GM19467 (cell line): ENCODE results near the gene HDAC8.
A peak's percentile ranks its signal among the peaks of the same experiment; 100 is the strongest.
"Not testable (repeated sequence)": the region's sequence is repeated elsewhere in the genome, so short reads cannot be mapped to it uniquely, and the experiment has no call there.

Source experiments
- ATAC-seq: cut with Tn5 transposase; IDR thresholded peaks from one replicate; pipeline ENCODE4 v1.9.1; 2021; ENCODE audit warnings: mild to moderate bottlenecking, moderate library complexity; ENCODE audit not compliant: unreplicated experiment

Gene HDAC8

DNA sequence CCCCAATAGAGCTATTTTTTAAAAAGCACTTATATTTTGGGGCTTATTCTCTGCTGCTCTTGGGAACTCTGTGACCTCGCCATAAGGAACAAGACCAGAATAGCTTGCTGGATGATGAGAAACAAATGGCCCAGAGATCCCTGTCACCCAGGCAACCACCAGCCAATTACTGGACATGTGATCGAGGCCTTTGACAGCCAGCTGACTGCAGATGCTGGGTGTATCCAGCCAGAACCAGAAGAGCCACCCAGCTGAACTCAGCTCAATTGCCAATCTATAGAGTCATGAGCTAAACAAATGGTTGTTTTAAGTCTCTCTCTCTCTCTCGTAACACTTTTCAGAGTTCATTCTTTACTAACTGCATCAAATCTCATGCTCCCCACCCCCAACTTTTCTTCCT is 242.5 kb downstream of the HDAC8 start:
- no peak for ATAC-seq

DNA sequence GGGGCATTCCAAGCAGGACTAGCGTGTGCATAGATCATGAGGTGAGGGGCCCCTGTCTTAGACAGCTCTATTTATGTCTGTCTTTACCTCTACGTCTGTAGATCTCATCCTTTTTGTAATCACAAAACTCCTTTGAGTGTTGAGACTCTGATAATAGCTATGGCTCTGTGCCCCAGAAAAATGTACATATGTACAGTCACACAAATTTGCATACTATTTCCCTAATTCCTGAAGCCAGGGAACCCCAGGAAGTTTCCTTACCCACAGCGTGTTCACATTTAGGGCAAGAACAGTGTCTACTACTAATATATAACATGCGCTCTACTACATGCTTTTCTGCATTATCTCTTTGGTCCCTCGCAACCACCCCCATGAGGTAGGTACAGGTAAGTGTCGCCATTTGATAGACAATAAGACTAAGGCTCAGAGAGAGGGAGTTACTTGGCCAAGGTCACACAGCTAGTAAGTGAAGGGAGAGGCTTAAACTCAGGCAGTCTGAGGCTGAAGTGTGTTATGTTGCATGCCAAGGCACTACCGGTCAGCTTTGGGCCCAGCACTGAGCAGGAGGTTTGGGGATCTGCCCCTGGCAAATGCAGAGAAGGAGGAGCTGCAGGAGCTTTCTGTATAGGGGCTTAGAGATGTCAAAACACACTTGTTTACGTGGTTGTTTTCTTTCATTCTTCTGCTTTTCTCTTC is 245.9 kb downstream of the HDAC8 start:
- no peak for ATAC-seq

DNA sequence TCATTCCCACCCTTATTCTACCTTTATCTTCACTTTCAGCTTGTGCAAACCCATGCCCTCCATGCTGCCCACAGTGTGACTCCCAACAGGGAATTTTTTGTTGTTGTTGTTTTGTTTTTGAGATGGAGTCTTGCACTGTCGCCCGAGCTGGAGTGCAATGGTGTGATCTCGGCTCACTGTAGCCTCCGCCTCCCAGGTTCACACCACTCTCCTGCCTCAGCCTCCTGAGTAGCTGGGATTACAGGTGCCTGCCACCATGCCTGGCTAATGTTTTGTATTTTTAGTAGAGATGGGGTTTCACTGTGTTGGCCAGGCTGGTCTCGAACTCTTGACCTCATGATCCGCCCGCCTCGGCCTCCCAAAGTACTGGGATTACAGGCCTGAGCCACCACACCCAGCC is 253.0 kb downstream of the HDAC8 start:
- not testable (repeated sequence) for ATAC-seq

DNA sequence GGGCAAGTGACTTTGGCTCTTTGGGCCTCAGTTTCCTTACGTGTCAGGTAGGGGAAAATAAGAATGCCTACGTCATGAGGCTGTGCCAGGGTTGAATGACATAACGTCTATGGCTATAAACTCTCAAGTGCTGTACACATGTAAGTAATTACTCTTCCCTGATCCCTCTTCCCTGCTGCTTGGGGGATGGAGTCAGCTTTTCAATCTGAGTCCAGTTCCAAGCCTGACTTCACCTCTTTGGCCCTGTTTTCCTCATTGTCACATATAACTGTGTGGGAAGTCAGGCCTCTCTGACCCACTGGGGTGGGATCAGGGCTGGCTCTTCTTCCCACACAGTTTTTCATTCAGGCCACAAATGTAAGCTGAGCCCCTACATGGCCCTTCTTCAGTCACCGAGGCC is 255.5 kb downstream of the HDAC8 start:
- no peak for ATAC-seq

DNA sequence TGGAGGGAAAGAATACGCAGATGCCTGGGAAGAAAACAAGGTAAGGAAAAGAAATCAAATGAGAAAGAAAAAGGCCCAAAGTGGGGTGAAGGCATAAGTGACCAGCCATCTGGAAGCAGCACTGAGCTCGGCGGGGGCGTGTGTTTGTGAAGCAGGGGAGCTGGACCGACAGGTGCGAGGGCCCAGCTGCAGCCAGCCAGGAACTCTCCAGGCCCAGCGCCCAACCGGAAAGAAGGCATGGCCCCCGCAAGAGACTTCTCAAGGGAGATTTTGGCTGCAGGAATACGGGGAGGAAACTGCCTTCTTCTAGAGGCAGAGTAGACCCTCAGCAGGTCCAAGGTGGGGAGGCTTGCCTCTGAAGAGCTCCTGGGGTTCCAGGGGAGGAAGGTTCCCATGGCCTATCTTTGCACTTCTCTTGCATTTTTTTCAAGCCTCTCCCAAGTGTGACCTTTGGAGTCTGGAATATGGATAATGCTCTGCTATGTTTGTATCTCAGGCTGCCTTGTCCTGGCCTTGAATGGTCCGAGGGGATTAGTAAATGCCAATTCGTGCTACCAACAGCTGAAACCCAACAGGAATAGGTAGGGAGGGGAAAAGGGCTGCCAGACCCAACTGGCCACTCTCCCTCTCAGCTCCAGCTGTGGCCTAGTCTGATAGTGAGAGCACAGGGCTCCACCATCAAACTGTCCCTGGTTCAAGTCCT is 256.1 kb downstream of the HDAC8 start:
- no peak for ATAC-seq

DNA sequence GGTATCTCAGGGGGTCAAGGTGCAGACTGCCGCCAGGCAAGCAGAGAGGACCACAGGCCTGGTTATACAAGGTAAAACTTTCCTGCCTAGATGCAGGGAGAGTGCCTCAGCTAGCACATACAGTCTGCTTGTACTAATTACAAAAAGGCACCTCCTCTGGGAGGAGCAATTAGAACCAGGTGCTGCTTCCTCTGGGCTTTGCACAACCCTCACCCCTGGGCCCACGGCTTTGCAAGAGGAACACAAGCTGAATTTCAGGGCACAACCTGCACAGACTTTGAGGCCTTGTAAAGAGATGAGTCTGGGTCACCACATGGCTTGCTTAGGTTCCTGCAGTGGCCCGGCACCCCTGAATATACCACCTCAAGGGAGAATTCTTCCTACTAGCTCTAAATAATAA is 257.8 kb downstream of the HDAC8 start:
- ATAC-seq = no peak

DNA sequence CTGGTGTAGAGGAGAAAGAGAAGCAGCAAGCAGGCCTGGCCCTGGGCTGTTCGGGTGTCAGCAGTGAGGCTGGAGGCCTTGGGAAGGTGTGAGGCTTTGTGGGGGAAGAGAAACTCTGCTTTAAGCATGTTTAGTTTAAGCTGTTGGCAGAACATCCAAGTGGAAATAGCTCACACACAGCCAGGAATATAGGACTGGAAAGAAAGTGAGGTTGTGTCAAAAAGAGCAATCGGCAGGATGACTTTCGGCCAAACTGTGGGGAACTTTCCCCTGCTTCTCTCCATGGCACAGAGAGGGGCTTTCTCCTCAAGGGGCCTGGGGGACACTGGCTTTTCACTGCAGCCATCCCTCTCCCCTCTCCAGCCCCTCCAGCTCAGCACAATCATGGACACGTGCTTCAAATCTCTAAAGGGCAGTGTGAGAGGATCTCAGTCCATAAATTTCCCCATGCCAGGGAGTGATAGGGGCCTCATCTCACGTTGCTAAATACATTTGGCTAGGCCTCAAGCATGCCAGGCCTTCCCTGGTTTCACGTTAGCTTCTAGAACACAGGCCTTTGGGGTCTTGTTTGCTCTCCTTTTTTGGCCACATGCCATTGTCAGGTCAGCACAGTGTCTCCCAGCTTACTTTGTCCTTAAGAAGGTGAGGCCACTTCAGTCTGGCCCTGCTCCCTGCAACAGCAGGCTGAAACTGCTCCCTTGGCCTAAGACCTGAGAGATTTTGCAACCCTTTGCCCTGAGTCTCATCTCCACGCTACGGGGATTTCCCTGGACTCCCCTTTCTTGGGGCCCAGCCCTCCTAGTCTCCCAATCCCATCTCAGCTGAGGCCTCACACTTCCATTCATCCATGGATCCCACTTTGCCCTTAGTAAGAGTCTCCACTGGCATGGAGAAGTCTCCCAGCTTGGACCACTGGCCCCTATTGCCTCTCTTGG is 258.7 kb downstream of the HDAC8 start:
- no peak for ATAC-seq

DNA sequence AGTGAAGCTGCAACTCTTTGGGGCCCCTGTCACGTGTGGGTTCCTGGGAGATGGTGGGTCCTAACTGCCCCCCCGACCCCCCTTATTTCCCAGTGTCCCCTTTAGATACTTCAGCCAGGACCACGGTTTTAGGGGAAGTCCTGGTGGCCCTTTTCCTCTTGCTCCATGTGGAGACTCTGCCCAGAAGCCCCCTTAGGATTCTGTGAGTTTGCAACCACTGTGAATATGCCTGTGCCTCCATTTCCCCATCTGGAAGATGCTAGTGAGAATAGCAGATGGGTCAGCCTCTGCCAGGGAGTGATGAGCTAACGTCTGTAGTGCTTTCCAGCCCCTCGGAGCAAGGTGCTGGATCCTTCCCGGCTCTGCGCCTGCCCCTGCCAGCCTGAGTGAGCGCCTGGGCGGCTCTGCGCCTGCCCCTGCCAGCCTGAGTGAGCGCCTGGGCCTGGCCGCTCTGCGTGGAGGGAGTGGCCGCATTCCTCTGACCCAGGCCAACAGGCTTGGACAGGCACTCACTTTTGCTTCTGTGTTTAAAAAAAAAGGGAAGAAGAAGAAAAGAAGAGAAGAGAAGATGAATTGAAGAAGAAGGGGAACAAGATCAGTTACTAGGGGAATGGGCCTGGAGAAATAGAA is 260.2 kb downstream of the HDAC8 start:
- ATAC-seq = no peak

DNA sequence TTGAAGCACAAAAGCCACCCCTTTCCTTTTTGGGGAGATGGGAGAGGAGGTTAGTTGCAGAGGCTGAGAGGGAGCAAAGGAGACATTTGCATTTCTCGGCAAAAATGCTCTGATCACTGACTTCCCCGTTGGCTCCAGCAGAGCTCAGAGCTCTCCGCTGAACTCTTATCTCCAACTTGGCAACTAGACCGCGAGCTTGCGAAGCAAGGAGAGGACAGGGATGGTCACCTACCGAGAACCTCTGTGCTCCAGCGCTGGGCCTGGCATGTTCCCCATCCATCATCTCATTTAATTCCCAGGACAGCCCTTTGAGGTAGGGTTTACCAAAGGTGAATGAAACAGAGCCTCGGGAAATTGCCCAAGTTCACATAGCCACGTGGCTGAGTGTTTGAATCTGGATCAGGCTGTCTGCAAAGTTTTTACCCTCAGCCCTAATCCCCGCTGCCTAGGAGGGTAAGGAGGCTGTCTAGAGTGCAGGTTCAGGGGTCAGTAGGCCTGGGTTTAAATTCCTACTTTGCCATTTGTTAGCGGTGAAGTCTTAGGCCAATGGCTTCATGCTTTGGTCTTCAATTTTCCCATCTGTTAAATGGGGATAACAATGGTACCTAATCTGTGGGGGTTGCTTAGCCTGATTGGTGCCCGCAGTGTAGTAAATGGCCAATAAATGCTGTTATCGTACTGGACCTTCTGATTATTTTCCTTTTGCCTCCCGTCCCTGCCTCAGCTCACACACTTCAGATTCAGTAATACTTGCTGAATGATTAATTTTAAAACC is 263.2 kb downstream of the HDAC8 start:
- no peak for ATAC-seq

DNA sequence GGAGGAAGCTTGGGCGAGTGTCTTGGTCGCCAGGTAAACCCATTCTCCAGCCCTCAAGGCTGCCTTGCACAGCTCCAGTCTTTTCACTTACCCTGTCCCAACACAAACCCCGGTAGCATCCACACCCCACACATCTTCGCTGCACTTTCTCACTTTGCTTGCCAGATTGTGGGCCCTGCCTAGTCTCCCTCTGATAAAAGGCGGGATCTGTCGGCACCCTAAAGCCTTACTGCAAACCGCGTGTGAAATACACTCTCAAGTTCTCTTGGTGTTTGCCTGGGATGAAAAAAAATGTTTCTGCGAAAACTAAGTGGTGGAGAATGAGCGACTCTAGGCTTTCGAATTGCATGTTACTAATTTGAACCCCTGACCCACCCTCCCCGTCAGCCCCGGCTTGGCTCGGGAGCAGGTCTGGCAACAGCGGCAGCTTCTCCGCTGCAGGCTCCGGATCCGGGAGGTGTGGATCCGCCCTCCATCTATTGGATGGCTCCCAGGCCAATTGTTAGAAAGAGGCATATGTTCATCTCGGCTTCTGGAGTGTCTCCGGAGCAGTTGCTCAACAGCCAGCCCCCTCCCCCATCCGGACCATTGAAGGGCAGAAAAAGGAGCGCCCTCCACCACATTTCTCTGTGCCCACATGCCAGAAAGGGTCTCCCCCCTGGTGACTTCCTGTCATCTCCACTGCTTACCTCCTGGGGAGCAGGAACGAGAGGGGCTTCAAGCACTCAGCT is 263.9 kb downstream of the HDAC8 start:
- no peak for ATAC-seq

DNA sequence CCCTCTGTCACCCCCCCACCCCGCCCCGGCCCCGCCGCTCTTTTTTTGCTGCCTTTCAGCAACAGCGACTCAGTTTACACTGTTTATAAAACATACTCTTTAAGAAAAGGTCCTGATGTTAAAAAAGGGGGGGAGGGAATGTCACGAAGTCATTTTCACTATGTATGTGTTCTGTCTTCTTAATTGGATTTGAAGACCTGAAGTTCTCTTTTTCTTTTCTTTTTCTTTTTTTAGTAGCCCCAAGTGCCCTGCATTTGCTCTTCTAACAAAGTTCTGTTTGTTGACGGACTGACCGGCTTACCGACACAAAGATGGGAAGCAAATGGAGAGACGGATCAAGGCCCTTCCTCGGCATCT is 264.5 kb downstream of the HDAC8 start:
- no peak for ATAC-seq

DNA sequence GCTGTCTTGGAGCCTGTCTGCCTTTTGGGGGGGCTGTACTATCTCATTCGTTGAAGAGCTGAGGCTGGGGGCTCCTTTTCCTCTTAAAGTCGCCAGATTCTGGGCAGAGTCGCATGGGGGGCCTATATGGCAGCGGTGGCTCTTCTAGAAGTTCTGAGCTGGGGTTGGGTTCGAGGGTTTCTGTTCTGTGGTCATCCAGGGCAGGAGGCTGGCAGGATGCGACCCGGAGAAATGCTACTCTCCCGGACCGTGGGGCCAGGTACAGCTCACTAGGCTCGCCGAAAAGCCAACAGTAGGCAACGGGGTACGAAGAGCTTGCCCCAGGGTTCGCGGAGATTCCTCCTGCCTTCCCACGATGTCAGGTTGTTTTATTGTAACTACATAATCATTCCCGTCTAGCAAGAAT is 265.0 kb downstream of the HDAC8 start:
- ATAC-seq = no peak

DNA sequence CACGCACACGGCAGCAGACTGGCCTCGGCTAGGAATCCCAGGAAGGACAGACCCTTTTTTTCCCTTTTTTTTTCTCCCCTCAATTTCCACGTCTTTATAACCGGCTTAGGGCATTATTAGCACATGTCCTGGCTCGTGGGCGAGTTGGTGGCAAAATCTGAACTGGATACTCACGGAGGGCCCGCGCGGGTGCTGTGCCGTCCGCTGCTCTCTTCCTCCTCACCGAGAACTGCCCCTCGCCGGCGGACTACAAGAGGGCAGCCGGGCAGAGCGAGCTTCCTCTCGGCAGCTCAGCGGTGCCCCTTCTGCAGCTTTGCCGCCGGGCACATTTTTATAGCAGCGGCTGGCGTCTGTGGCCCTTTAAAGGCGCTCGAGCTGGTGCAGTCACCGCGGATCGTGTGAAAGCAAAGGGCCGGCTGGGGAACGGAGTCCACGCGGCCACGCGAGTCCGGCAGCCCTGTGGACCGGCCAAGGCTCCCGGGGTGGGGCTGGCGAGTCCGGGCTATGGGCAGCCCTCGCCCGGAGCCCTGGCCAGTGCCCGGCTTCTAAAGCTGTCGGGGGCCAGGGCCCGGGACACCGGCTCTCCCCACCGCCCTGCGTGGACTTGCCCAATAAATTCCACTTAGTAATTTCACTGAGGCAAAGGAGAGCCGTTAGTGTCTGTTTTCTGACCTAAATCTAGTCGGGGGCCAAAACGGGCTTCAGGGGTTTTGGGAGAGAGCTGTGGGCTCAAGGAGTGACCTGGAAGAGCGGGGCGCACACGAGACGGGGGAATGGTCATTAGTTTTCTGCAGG is 265.6 kb downstream of the HDAC8 start:
- ATAC-seq = peak; percentile 58

DNA sequence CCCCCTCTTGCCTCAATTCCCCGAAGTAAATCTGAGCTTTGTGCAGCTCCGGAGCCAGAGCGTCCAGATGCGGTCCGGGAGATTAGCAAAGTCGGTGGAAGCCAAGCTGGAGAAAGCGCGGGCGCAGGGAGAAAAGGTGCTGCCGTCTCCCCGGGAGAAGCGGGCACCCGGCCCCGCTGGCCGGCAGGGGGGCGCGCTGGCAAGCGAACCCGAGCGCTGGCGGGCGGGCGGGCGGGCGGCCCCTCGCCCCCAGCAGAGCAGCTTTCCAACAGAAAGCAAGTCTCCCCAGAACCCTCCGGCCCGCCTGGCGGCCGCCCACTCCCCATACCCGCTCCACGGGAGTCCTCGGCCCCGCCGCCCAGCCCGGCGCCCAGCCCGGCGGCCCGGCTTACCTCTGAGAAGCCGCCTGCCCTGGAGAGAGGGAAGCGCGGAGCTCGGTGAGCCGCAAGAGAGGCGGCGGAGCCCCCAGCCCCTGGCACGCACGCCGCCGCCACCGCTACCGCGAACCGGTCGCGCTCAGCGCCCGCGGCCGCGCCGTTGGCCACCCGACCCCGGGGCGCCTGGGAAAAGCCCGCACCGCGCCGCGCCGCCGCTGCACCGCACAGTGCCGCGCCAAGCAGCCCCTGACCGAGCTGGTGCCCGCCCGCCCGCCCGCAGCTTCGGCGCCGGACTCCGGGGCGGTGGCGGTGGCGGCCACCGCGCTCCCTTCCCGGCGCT is 266.4 kb downstream of the HDAC8 start:
- ATAC-seq = no peak

DNA sequence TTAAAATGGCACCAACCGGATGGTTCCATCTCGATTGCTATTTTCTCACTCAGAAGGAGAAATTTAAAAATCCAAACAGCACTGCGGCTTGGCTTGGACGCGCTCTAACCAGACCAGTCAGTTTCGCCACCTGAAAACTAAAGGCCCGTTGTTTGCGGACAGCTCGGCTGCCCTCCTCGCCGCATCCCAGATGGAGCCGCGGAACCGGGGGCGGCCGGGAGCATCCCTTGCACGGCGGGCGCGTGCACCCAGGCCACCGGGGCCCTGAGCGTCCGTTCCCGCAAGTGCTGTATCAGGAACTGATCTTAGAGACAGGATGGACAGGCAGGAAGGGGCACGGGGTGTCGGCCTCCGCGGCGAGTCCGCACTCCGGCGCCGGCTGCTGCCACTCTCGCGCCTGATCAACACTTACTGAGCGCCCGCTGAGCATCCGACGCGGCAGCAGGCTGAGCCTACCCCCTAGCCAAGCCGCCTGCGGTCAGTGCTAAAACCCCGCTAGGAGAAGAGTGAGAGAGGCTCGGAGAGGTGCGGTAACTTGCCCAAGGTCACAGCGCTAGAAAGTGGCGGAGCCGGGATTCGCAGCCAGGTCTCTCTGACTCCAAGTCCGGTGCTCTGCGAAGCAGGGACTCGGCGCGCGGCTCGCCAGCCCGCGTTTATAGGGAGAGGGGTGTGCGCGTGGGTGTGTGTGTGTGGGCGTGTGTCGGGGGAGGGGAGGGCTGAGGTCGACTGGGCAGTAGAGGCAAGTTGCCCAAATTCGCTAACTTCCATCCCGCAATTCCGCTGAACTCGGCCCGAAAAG is 267.2 kb downstream of the HDAC8 start, which contains the start of gene CITED1:
TSS of gene CITED1 (minus strand) at position 629 of the 799 bp plus-strand sequence. CDS start 3,045 bp downstream, outside the sequence.
- ATAC-seq = no peak

DNA sequence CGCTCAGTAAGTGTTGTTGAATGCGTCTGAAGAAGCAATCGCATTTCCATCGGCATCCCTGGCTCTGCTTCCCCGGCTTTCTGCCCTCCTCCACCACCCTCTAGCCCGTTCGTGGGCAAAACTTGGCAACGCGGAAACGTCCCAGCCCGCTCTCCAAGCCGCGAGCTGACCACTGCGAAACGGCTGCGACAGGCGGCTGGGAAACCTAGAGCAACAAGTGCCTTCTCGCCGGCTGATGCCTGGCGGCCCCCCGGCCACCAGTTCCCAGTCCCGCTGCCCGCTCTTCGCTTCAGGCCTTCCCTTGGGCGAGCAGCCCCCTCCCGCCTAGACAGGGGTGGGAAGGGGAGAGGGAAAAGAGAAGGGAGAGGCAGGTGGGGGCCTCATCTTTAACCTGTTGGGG is 267.8 kb downstream of the HDAC8 start:
- ATAC-seq = no peak

DNA sequence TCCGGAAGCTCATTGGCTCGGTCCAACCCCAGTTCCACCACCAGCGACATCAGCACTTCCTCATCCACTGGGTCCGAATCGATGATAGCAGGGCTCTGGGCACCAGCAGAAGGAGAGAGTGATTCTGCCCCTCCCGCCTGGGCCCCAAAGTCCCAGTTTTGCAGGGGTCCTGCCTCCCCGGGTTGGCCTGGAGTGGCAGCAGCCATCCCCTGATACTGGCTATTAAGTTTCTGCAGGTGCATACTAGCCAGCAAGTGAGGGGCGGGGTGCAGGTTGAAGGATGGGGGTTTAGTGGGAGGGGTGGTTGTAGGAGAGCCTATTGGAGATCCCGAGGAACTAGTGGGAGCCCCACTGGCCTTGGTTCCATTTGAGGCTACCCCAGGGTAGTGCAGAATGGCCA is 270.9 kb downstream of the HDAC8 start:
- no peak for ATAC-seq
